22Rv1 (cell line): Measurements from ENCODE around the gene POLR3GL.
"Not testable (repeated sequence)": the region's sequence is repeated elsewhere in the genome, so short reads cannot be mapped to it uniquely, and the experiment has no call there.

Experiments
- H3K27ac ChIP-seq: fragments of 450-650 bp; 2 replicates; pipeline ENCODE4 v1.5.1; 2017
- ZFX ChIP-seq: fragments of 450-650 bp; IDR thresholded peaks from 2 replicates; pipeline ENCODE4 v1.6.1; 2017; ENCODE audit warnings: antibody characterized with exemption, borderline replicate concordance
- TF ChIP-seq, protein P1 (sequence below): fragments of 450-650 bp; IDR thresholded peaks from 2 replicates; pipeline ENCODE4 v1.5.1; 2017; ENCODE audit warnings: mild to moderate bottlenecking

The POLR3GL gene

DNA sequence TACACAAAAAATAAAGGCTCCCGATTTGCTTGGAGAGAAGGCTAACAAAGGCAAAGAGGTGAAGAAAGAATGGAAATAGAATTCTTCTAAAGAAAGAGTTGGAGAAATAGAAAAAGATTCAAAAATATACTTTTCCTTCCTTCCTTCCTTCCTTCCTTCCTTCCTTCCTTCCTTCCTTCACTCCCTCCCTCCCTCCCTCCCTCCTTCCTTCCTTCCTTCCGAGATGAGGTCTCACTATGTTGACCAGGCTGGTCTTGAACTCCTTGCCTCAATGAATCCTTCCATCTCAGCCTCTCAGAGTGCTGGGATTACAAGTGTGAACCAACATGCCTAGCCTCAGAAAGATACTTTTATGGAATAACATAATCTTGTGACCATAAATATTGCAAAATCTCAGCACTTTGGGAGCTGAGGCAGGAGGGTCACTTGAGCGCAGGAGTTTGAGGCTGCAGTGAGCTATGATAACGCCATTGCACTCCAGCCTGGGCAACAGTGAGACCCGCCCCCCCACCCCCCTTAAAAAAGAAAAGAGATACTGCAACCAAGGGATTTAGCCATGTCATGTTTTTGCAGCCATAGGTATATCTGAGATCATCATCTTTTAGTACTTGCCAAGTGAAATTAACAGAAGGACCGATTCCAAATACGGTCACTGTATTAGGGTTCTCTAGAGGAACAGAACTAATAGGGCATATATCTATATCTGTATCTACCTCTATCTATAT lies 58.1 kb downstream of the POLR3GL start:
- TF ChIP-seq ZFX = no peak
- TF ChIP-seq, protein P1, sequence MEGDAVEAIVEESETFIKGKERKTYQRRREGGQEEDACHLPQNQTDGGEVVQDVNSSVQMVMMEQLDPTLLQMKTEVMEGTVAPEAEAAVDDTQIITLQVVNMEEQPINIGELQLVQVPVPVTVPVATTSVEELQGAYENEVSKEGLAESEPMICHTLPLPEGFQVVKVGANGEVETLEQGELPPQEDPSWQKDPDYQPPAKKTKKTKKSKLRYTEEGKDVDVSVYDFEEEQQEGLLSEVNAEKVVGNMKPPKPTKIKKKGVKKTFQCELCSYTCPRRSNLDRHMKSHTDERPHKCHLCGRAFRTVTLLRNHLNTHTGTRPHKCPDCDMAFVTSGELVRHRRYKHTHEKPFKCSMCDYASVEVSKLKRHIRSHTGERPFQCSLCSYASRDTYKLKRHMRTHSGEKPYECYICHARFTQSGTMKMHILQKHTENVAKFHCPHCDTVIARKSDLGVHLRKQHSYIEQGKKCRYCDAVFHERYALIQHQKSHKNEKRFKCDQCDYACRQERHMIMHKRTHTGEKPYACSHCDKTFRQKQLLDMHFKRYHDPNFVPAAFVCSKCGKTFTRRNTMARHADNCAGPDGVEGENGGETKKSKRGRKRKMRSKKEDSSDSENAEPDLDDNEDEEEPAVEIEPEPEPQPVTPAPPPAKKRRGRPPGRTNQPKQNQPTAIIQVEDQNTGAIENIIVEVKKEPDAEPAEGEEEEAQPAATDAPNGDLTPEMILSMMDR = no peak
- H3K27ac ChIP-seq = no peak overlapping the region

DNA sequence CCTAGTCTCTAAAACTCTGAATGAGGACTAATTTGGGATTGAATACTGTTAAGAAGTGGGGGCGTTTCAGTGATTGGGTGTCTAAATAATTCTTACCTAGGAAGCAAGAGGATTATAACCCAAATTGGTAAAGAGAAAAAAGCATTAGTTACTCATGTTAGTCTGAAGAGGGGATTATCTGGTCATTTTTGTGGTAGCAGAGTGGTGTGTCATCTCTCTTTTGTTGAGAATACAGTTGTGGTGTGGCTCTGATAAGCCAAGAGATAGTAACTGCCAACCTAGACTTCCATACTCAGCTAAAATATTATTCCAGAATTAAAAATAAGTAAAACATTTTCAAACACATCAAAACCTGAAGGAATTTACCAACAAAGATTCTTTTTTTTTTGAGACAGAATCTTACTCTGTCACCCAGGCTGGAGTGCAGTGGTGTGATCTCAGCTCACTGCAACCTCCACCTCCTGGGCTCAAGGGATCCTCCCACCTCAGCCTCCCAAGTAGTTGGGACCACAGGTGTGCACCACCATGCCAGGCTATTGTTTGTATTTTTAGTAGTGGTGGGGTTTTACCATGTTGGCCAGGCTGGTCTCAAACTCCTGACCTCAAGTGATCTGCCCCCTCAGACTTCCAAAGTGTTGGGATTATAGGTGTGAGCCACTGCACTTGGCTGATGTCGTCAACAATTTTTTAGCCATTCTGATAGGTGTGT lies 61.5 kb downstream of the POLR3GL start:
- H3K27ac ChIP-seq = not testable (repeated sequence)

DNA sequence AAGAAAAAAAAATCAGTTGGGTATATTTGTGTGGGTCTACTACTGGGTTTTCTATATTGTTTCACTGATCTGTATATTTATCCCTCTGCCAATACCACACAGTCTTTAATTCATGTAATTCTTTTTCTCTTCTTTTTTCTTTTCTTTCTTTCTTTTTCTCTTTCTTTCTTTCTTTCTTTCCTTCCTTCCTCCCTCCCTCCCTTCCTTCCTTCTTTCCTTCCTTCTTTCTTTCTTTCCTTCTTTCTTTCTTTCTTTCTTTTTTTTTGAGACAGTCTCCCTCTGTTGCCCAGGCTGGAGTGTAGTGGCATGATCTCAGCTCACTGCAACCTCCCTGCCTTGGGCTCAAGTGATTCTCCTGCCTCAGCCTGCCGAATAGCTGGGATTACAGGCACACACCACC lies 62.2 kb downstream of the POLR3GL start:
- H3K27ac ChIP-seq = not testable (repeated sequence)
